Mesenchymal stem cell (in vitro differentiated cells and primary cell): Measurements from ENCODE around the gene RNF167.
A peak's percentile ranks its signal among the peaks of the same experiment; 100 is the strongest.

Experiments used
- DNase-seq: peaks from one replicate; pipeline ENCODE4 v3.0.0-alpha.2; 2013
- H2AFZ ChIP-seq: one replicate; pipeline ENCODE4 v1.6.1; 2013; ENCODE audit warnings: low read depth, mild to moderate bottlenecking, control low read depth, inconsistent platforms, low read length, moderate library complexity
- H2AK5ac ChIP-seq: 2 replicates; pipeline ENCODE4 v1.6.1; 2013; ENCODE audit warnings: low read length, moderate library complexity, mild to moderate bottlenecking, inconsistent platforms; ENCODE audit not compliant: severe bottlenecking
- H2BK120ac ChIP-seq: one replicate; pipeline ENCODE4 v1.6.1; 2013; ENCODE audit warnings: low read depth, mild to moderate bottlenecking, inconsistent platforms, low read length, moderate library complexity
- H2BK12ac ChIP-seq, 2 experiments: one replicate each; pipeline ENCODE4 v1.6.1; 2013; ENCODE audit warnings: inconsistent platforms in 2 of 2, low read length in 2 of 2, mild to moderate bottlenecking in 2 of 2, moderate library complexity in 2 of 2, control low read depth in 1 of 2
- H2BK15ac ChIP-seq: one replicate; pipeline ENCODE4 v1.6.1; 2013; ENCODE audit warnings: mild to moderate bottlenecking, low read depth, inconsistent platforms; ENCODE audit not compliant: poor library complexity, severe bottlenecking
- H2BK5ac ChIP-seq: 2 replicates; pipeline ENCODE4 v1.6.1; 2013; ENCODE audit warnings: low read depth, mild to moderate bottlenecking, low read length, control low read depth, inconsistent platforms; ENCODE audit not compliant: poor library complexity, severe bottlenecking
- H3K14ac ChIP-seq, 2 experiments: one replicate each; pipeline ENCODE4 v1.6.1; 2013; ENCODE audit warnings: inconsistent platforms in 2 of 2, low read length in 2 of 2, control low read depth in 1 of 2, mild to moderate bottlenecking in 1 of 2, moderate library complexity in 1 of 2
- H3K18ac ChIP-seq, 2 experiments: one replicate each; pipeline ENCODE4 v1.6.1; 2013; ENCODE audit warnings: inconsistent platforms in 2 of 2, low read length in 2 of 2, control low read depth in 1 of 2, low read depth in 1 of 2, mild to moderate bottlenecking in 1 of 2
- H3K23ac ChIP-seq, 2 experiments: one replicate each; pipeline ENCODE4 v1.6.1; 2013; ENCODE audit warnings: inconsistent platforms in 2 of 2, low read length in 2 of 2, mild to moderate bottlenecking in 2 of 2, moderate library complexity in 2 of 2, control low read depth in 1 of 2
- H3K27ac ChIP-seq: 2 replicates; pipeline ENCODE4 v1.5.1; 2013; ENCODE audit warnings: mild to moderate bottlenecking, moderate library complexity, low read length, control low read depth, inconsistent platforms; ENCODE audit not compliant: poor library complexity, severe bottlenecking
- H3K27me3 ChIP-seq, 2 experiments: 2 replicates each; pipeline versions ENCODE4 v1.6.1 to v1.7.0; 2013; ENCODE audit warnings: low read length in 2 of 2, mild to moderate bottlenecking in 2 of 2, moderate library complexity in 2 of 2, control low read depth in 1 of 2, inconsistent platforms in 1 of 2; ENCODE audit not compliant: control insufficient read depth in 1 of 2, insufficient read depth in 1 of 2
- H3K36me3 ChIP-seq, 2 experiments: 2 replicates each; pipeline versions ENCODE4 v1.6.1 to v1.7.0; 2013; ENCODE audit warnings: low read length in 2 of 2, control low read depth in 1 of 2, inconsistent platforms in 1 of 2, low read depth in 1 of 2, mild to moderate bottlenecking in 1 of 2; ENCODE audit not compliant: insufficient read depth in 2 of 2, control insufficient read depth in 1 of 2
- H3K4ac ChIP-seq, 2 experiments: one replicate each; pipeline ENCODE4 v1.6.1; 2013; ENCODE audit warnings: inconsistent platforms in 2 of 2, low read length in 2 of 2, mild to moderate bottlenecking in 2 of 2, moderate library complexity in 2 of 2, control low read depth in 1 of 2, low read depth in 1 of 2
- H3K4me1 ChIP-seq: 2 replicates; pipeline ENCODE4 v1.6.1; 2013; ENCODE audit warnings: low read depth, low read length, control low read depth; ENCODE audit not compliant: control insufficient read depth, insufficient read depth
- H3K4me2 ChIP-seq: 2 replicates; pipeline ENCODE4 v1.6.1; 2013; ENCODE audit warnings: low read length, mild to moderate bottlenecking, inconsistent platforms; ENCODE audit not compliant: poor library complexity, severe bottlenecking
- H3K4me3 ChIP-seq, 2 experiments: 2 replicates each; pipeline versions ENCODE4 v1.5.1 to v1.7.0; 2013; ENCODE audit warnings: low read length in 2 of 2, mild to moderate bottlenecking in 2 of 2, control low read depth in 1 of 2, low read depth in 1 of 2; ENCODE audit not compliant: insufficient read depth in 1 of 2
- H3K79me1 ChIP-seq: replicated peaks from 2 replicates; pipeline ENCODE4 v1.6.1; 2013; ENCODE audit warnings: mild to moderate bottlenecking, control low read depth, low read length, inconsistent platforms; ENCODE audit not compliant: poor library complexity, severe bottlenecking
- H3K9ac ChIP-seq: 2 replicates; pipeline ENCODE4 v1.7.0; 2013; ENCODE audit warnings: mild to moderate bottlenecking, low read length, moderate library complexity
- H3K9me3 ChIP-seq: 2 replicates; pipeline ENCODE4 v1.7.0; 2013; ENCODE audit warnings: mild to moderate bottlenecking, low read length; ENCODE audit not compliant: control insufficient read depth
- H4K8ac ChIP-seq: one replicate; pipeline ENCODE4 v1.6.1; 2013; ENCODE audit warnings: inconsistent platforms, mild to moderate bottlenecking, low read length, moderate library complexity
- H4K91ac ChIP-seq: one replicate; pipeline ENCODE4 v1.6.1; 2013; ENCODE audit warnings: mild to moderate bottlenecking, low read length, inconsistent platforms
- WGBS: methylation state at CpG from one replicate; pipeline ENCODE4 v1.1.7; 2013; ENCODE audit warnings: mixed read lengths; 5-methylcytosine and 5-hydroxymethylcytosine counted together

RNF167 gene

GRCh38 chr17:4968486-4969046 is 28.5 kb downstream of the RNF167 start:
- peak overlapping the region; percentile 59 to 94 for H3K4me3 ChIP-seq
- peak overlapping the region; percentile 50 to 97 for H3K4ac ChIP-seq
- H2AFZ ChIP-seq, result peak overlapping the region; percentile 15
- H3K27me3 ChIP-seq, result no peaks in the 10 kb centered on the region
- H3K18ac ChIP-seq, result peak overlapping the region; percentile 87 to 99
- WGBS, result 19% methylated on average over 22 of the region's 23 CpGs
- H3K36me3 ChIP-seq, result peaks cover 37 to 43% of the 10 kb centered on the region in 2 experiments
- peak overlapping the region; percentile 74 for H2BK120ac ChIP-seq
- DNase-seq, result peak; percentile 45
- H3K23ac ChIP-seq, result peak overlapping the region in 1 of 2 experiments; percentile 90
- H2AK5ac ChIP-seq, result peak overlapping the region; percentile 75
- H3K4me2 ChIP-seq, result peak overlapping the region; percentile 82
- H2BK5ac ChIP-seq, result peak overlapping the region; percentile 39
- peak overlapping the region in 1 of 2 experiments; percentile 95 for H3K14ac ChIP-seq
- H3K4me1 ChIP-seq, result peaks cover 31% of the 10 kb centered on the region
- H3K9ac ChIP-seq, result peak overlapping the region; percentile 99
- peak overlapping the region; percentile 95 for H3K27ac ChIP-seq
- H4K91ac ChIP-seq, result peak overlapping the region; percentile 97
- H2BK15ac ChIP-seq, result peak overlapping the region; percentile 99
- peak overlapping the region; percentile 89 for H4K8ac ChIP-seq
- peak overlapping the region; percentile 85 to 89 for H2BK12ac ChIP-seq
- H3K9me3 ChIP-seq, result no peaks in the 10 kb centered on the region
- H3K79me1 ChIP-seq, result peaks cover 29% of the 10 kb centered on the region

DNA sequence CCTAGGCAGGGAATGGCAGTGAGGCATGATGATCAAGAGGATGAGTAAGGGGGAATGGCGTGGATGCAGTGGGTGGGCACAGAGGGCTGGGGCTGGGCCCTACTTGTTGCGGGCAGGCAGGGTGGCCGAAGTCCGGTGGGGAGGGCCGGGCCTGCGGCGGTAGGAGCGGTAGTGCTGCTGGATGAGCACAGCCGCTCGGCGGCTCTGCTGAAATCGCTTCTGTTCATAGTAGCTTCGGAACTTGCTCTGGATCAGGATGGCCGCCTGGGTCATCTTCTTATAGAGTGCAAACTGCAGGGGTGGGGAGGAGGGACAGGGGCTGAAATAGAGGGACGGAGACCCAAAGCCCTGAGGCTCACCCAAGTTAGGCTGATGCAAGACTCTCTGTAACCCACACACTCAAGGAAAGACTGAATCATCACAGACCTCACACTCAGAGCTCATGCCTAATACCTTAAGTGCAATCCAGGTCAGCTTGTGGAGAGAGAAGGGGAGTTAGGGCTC is 29.0 kb downstream of the RNF167 start:
- Histone ChIP-seq H4K8ac (peak overlapping the region; percentile 63), H2BK12ac (peak overlapping the region; percentile 20 to 89), H4K91ac (peak overlapping the region; percentile 97), H2BK120ac (peak overlapping the region; percentile 59), H3K27me3 (no peaks in the 10 kb centered on the region), H3K4me3 (peak overlapping the region; percentile 59 to 94), H3K18ac (peak overlapping the region; percentile 87 to 99), H3K27ac (peak overlapping the region; percentile 95), H3K9ac (peak overlapping the region; percentile 99), H2AK5ac (peak overlapping the region; percentile 75), H3K79me1 (peaks cover 25% of the 10 kb centered on the region), H3K4me2 (peak overlapping the region; percentile 82), H2BK15ac (peak overlapping the region; percentile 15), H3K4me1 (peaks cover 31% of the 10 kb centered on the region), H2BK5ac (peak overlapping the region; percentile 39), H3K23ac (peak overlapping the region in 1 of 2 experiments; percentile 90), H2AFZ (no peak overlapping the region), H3K9me3 (no peaks in the 10 kb centered on the region), H3K4ac (peak overlapping the region; percentile 50 to 97), H3K14ac (peak overlapping the region in 1 of 2 experiments; percentile 95), H3K36me3 (peaks cover 42 to 49% of the 10 kb centered on the region in 2 experiments)
- 52% methylated on average over 12 of the region's 15 CpGs for WGBS
- peak; percentile 97 for DNase-seq

GRCh38 chr17:4969551-4970173 is 29.6 kb downstream of the RNF167 start:
- peak overlapping the region; percentile 79 for H4K8ac ChIP-seq
- no peak overlapping the region for H3K14ac ChIP-seq
- no peak overlapping the region for H2BK5ac ChIP-seq
- peak overlapping the region; percentile 16 to 19 for H3K18ac ChIP-seq
- H3K27me3 ChIP-seq, result no peaks in the 10 kb centered on the region
- no peaks in the 10 kb centered on the region for H3K9me3 ChIP-seq
- peak overlapping the region; percentile 30 to 94 for H3K4me3 ChIP-seq
- H2BK15ac ChIP-seq, result no peak overlapping the region
- peak overlapping the region; percentile 99 for H3K9ac ChIP-seq
- peak overlapping the region; percentile 95 for H3K27ac ChIP-seq
- H4K91ac ChIP-seq, result peak overlapping the region; percentile 65
- H2AFZ ChIP-seq, result no peak overlapping the region
- H3K36me3 ChIP-seq, result peaks cover 45 to 54% of the 10 kb centered on the region in 2 experiments
- peak overlapping the region in 1 of 2 experiments; percentile 57 for H3K23ac ChIP-seq
- H3K79me1 ChIP-seq, result peaks cover 23% of the 10 kb centered on the region
- 82% methylated on average over 16 of the region's 16 CpGs for WGBS
- peak overlapping the region in 1 of 2 experiments; percentile 57 for H2BK12ac ChIP-seq
- no peak overlapping the region for H2BK120ac ChIP-seq
- peak; percentile 66 for DNase-seq
- H2AK5ac ChIP-seq, result peak overlapping the region; percentile 56
- peak overlapping the region; percentile 82 for H3K4me2 ChIP-seq
- peaks cover 31% of the 10 kb centered on the region for H3K4me1 ChIP-seq
- H3K4ac ChIP-seq, result peak overlapping the region in 1 of 2 experiments; percentile 50

- Histone ChIP-seq H3K27ac (peak overlapping the region; percentile 95), H3K4me1 (peaks cover 31% of the 10 kb centered on the region), H2BK12ac (no peak overlapping the region), H2BK15ac (no peak overlapping the region), H3K18ac (peak overlapping the region in 1 of 2 experiments; percentile 5), H3K23ac (peak overlapping the region in 1 of 2 experiments; percentile 45), H2AFZ (no peak overlapping the region), H4K8ac (no peak overlapping the region), H3K4ac (no peak overlapping the region), H3K27me3 (no peaks in the 10 kb centered on the region), H3K4me2 (no peak overlapping the region), H3K79me1 (peaks cover 25% of the 10 kb centered on the region), H3K4me3 (peak overlapping the region in 1 of 2 experiments; percentile 10), H3K9me3 (no peaks in the 10 kb centered on the region), H4K91ac (peak overlapping the region; percentile 16), H3K36me3 (peaks cover 42 to 58% of the 10 kb centered on the region in 2 experiments), H2BK5ac (no peak overlapping the region), H3K14ac (no peak overlapping the region), H3K9ac (peak overlapping the region; percentile 99), H2AK5ac (peak overlapping the region; percentile 56), H2BK120ac (no peak overlapping the region)
- DNase-seq, result no peak
- WGBS, result 97% methylated on average over 8 of the region's 8 CpGs
These were observed 30.2 kb downstream of the RNF167 start for GRCh38 chr17:4970273-4970672.
